Heart left ventricle (tissue), 13 donors: ENCODE results near the gene TDRD7.

Source experiments
- POLR2A ChIP-seq, 2 donors: fragments of 450-650 bp; IDR thresholded peaks; one replicate each; pipeline ENCODE4 v1.6.1; 2017; ENCODE audit warnings: antibody characterized with exemption in 2 of 2, mild to moderate bottlenecking in 2 of 2, moderate library complexity in 2 of 2
- TF ChIP-seq, protein P1 (sequence below), 12 donors: fragments of 200-600 bp; sonication (generic) in 4 of 12; IDR thresholded peaks; one replicate each; pipeline versions ENCODE4 v1.5.0 to v1.8.0; 2018 to 2022; ENCODE audit warnings: antibody characterized with exemption in 12 of 12, mild to moderate bottlenecking in 5 of 12
- donor health status: ischemic (EF 13 %, LVEDD 7.1; RV severe dilation, severe dysfunction).
- donor health status: DM: no; HTN: yes; CAD: no.
- donor health status: DM: no; HTN: no; CAD: no.
- donor health status: ischemic (EF 25% LVEDD 6.9; RV normal size, moderate dysfunction).
- donor health status: ischemic (EF 25% LVEDD 5.7; RV mildly dilated, moderate dysfunction).
- donor health status: ischemic (EF 35%, LVEDD 5.7; RV mildly dilated, moderate dysfunction).
- donor health status: nonischemic (EF 11% LVEDD 7.7; RV severe dilation, severe dysfunction).
- donor health status: DM: yes; HTN: yes; CAD: no.
- donor health status: PGD.
- donor health status: ischemic (EF 29% LVEDD 5.4; RV normal size, mild dysfunction).
- donor health status: nonischemic (EF 23%, LVEDD 6.1; RV moderate dilation, normal function).

DNA sequence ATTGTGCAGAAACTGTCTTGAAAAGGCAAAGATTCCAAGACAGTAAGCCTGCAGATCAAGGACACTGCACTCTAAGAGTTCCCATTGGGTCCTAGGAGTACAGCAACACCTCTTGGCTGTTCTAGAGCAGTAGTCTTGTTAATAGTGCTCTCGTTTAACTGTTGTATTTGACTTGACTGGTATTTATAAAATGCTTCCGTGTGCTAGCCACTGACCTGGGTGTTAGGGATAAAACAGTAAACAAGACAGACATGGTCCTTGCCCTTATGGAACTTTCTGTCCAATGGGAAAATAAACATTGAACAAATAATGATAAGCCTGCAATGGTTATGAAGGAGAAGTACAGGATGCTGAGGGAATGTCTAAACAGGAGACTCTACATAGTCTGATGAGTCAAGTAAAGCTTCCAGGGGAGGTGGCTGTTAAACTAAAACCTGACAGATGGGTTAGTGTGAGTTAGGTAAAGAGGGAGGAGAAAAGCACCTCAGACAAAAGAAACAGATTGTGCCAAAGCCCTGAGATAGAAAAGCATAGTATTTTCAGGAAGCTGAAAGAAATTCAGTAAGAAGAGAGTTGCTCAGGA is 33.3 kb downstream of the TDRD7 start:
- no peak for TF ChIP-seq POLR2A (IDR thresholded peaks at IDR 0.05)
- TF ChIP-seq, protein P1, sequence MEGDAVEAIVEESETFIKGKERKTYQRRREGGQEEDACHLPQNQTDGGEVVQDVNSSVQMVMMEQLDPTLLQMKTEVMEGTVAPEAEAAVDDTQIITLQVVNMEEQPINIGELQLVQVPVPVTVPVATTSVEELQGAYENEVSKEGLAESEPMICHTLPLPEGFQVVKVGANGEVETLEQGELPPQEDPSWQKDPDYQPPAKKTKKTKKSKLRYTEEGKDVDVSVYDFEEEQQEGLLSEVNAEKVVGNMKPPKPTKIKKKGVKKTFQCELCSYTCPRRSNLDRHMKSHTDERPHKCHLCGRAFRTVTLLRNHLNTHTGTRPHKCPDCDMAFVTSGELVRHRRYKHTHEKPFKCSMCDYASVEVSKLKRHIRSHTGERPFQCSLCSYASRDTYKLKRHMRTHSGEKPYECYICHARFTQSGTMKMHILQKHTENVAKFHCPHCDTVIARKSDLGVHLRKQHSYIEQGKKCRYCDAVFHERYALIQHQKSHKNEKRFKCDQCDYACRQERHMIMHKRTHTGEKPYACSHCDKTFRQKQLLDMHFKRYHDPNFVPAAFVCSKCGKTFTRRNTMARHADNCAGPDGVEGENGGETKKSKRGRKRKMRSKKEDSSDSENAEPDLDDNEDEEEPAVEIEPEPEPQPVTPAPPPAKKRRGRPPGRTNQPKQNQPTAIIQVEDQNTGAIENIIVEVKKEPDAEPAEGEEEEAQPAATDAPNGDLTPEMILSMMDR (IDR thresholded peaks at IDR 0.05): no peak
